GM13977 (cell line): ENCODE results near the gene ARHGAP6.
"Not testable (repeated sequence)": the region's sequence is repeated elsewhere in the genome, so short reads cannot be mapped to it uniquely, and the experiment has no call there.

Experiments used
- DNase-seq: peaks from one replicate; pipeline ENCODE4 v3.0.0; 2012; ENCODE audit warnings: low spot score
- CTCF ChIP-seq: IDR thresholded peaks from 2 replicates; pipeline ENCODE4 v1.5.1; 2012; ENCODE audit warnings: mild to moderate bottlenecking, control low read depth; ENCODE audit not compliant: insufficient read depth; ENCODE audit errors: extremely low read depth, missing control alignments
- in situ Hi-C: fragments of 300-500 bp; cut with MboI; formaldehyde crosslinking; loops from one replicate; pipeline ENCODE4 v1.12.0; 2022; ENCODE audit warnings: low sequenced_read_pairs, low pct_unique_long_range_greater_than_20kb, mixed read lengths, inconsistent platforms; ENCODE audit not compliant: unreplicated experiment

Gene ARHGAP6

GRCh38 chrX:11533199-11533651, 132.5 kb downstream of the ARHGAP6 start:
- TF ChIP-seq CTCF = peak; percentile 66
- in situ Hi-C loops = loop anchor here (25.0 kb wide), 2 partner anchors 379 to 396 kb away; no protein-coding TSS in a partner anchor
- peak; percentile 56 for DNase-seq

GRCh38 chrX:11532291-11533078, 133.2 kb downstream of the ARHGAP6 start:
- no peak for TF ChIP-seq CTCF
- in situ Hi-C loops = loop anchor here (25.0 kb wide), 2 partner anchors 380 to 395 kb away; no protein-coding TSS in a partner anchor
- no peak for DNase-seq

- peak; percentile 35 for TF ChIP-seq CTCF
- DNase-seq = no peak
- in situ Hi-C loops = loop anchor here (25.0 kb wide), 2 partner anchors 381 to 394 kb away; no protein-coding TSS in a partner anchor
Measured at GRCh38 chrX:11531226-11531625, 134.5 kb downstream of the ARHGAP6 start.

GRCh38 chrX:11530621-11531020, 135.1 kb downstream of the ARHGAP6 start:
- no peak for TF ChIP-seq CTCF
- in situ Hi-C loops = loop anchor here (25.0 kb wide), 2 partner anchors 382 to 393 kb away; no protein-coding TSS in a partner anchor
- DNase-seq = no peak

- TF ChIP-seq CTCF = no peak
- in situ Hi-C loops = loop anchor here (25.0 kb wide), 2 partner anchors 384 to 391 kb away; no protein-coding TSS in a partner anchor
- no peak for DNase-seq
Measured at GRCh38 chrX:11528623-11529022, 137.1 kb downstream of the ARHGAP6 start.

- in situ Hi-C loops = loop anchor here (25.0 kb wide), 2 partner anchors 387 to 388 kb away; no protein-coding TSS in a partner anchor
- TF ChIP-seq CTCF = no peak
- DNase-seq = no peak
Measured at GRCh38 chrX:11525685-11526084, 140.0 kb downstream of the ARHGAP6 start.

- in situ Hi-C loops, DNase-seq: not testable (repeated sequence)
Measured at GRCh38 chrX:11519234-11519633, 146.5 kb downstream of the ARHGAP6 start.
